B cell (primary cell): Measurements from ENCODE around the gene GGCT. TPM values are rescaled to one million over a fixed set of nuclear protein-coding genes. Genes with fewer than 3 reads are reported as not detected.

ENCODE experiments used
- ATAC-seq: fragments of 200-7000 bp; cut with Tn5 transposase; one replicate; pipeline ENCODE4 v1.10.0; 2021; ENCODE audit warnings: low read depth, mild to moderate bottlenecking, moderate number of reproducible peaks, moderate library complexity
- CTCF ChIA-PET: fragments of 350-600 bp; sonication (Branson Sonifier 250); formaldehyde crosslinking; loops from one replicate; lab custom pipeline; 2021; ENCODE audit warnings: antibody characterized with exemption, inconsistent platforms; lab: Charles Lee
- POLR2A ChIA-PET: fragments of 350-600 bp; sonication (Branson Sonifier 250); formaldehyde crosslinking; loops from one replicate; lab custom pipeline; 2021; ENCODE audit warnings: antibody characterized with exemption; lab: Charles Lee
- DNase-seq: peaks from one replicate; pipeline ENCODE4 v3.0.0; 2013
- H2AFZ ChIP-seq: 2 replicates; pipeline ENCODE4 v1.6.1; 2012; ENCODE audit warnings: mild to moderate bottlenecking, low read depth, low read length; ENCODE audit not compliant: insufficient read depth, poor library complexity, severe bottlenecking
- H3K27ac ChIP-seq, 2 donors: 1 replicate in 1 of 2; 2 replicates in 1 of 2; pipeline ENCODE4 v1.5.1; 2012 to 2013; ENCODE audit warnings: low read length in 2 of 2, mild to moderate bottlenecking in 2 of 2, moderate library complexity in 1 of 2
- H3K27me3 ChIP-seq, 4 experiments: fragments of 200-600 bp in 1 of 4; sonication (generic) in 1 of 4; replicated peaks in 1 of 4; 1 replicate in 2 of 4; 2 replicates in 2 of 4; pipeline versions ENCODE4 v1.6.1 to v1.7.0; 2013 to 2016; ENCODE audit warnings: low read length in 3 of 4, mild to moderate bottlenecking in 2 of 4, mixed read lengths in 1 of 4, moderate library complexity in 1 of 4; ENCODE audit not compliant: insufficient read depth in 4 of 4, control insufficient read depth in 3 of 4; ENCODE audit errors: control extremely low read depth in 1 of 4
- H3K36me3 ChIP-seq, 2 experiments: replicated peaks in 1 of 2; 1 replicate in 1 of 2; 2 replicates in 1 of 2; pipeline versions ENCODE4 v1.6.1 to v1.7.1; 2013; ENCODE audit warnings: low read length in 1 of 2; ENCODE audit not compliant: insufficient read depth in 2 of 2, control insufficient read depth in 1 of 2; ENCODE audit errors: control extremely low read depth in 1 of 2, extremely low read depth in 1 of 2
- H3K4me1 ChIP-seq, 2 donors: fragments of 200-600 bp in 1 of 2; sonication (generic) in 1 of 2; 1 replicate in 1 of 2; 2 replicates in 1 of 2; pipeline versions ENCODE4 v1.5.1 to v1.6.1; 2013 to 2017; ENCODE audit warnings: low read length in 2 of 2; ENCODE audit not compliant: control insufficient read depth in 2 of 2, insufficient read depth in 2 of 2
- H3K4me2 ChIP-seq: replicated peaks from 2 replicates; pipeline ENCODE3; 2012; ENCODE audit warnings: mild to moderate bottlenecking, low read depth, low read length; ENCODE audit not compliant: poor library complexity, severe bottlenecking
- H3K4me3 ChIP-seq, 5 experiments: fragments of 200-600 bp in 1 of 5; sonication (generic) in 1 of 5; 1 replicate in 3 of 5; 2 replicates in 2 of 5; pipeline versions ENCODE4 v1.5.1 to v1.7.0; 2011 to 2016; ENCODE audit warnings: low read length in 4 of 5, mild to moderate bottlenecking in 4 of 5, low read depth in 2 of 5, control low read depth in 1 of 5, moderate library complexity in 1 of 5; ENCODE audit not compliant: insufficient read depth in 1 of 5; ENCODE audit errors: control extremely low read depth in 1 of 5, extremely low read depth in 1 of 5
- H3K79me2 ChIP-seq: fragments of 200-600 bp; sonication (generic); one replicate; pipeline ENCODE4 v1.6.0; 2016; ENCODE audit warnings: low read length; ENCODE audit not compliant: control insufficient read depth, insufficient read depth
- H3K9ac ChIP-seq: fragments of 200-600 bp; sonication (generic); 2 replicates; pipeline ENCODE4 v1.6.1; 2017; ENCODE audit warnings: mild to moderate bottlenecking, low read length, moderate library complexity
- H3K9me3 ChIP-seq, 3 donors: one replicate each; pipeline versions ENCODE4 v1.6.1 to v1.7.1; 2013; ENCODE audit warnings: low read length in 2 of 3; ENCODE audit not compliant: control insufficient read depth in 2 of 3, insufficient read depth in 1 of 3; ENCODE audit errors: control extremely low read depth in 1 of 3
- H4K20me1 ChIP-seq: 2 replicates; pipeline ENCODE4 v1.6.0; 2012; ENCODE audit warnings: mild to moderate bottlenecking, low read length; ENCODE audit not compliant: insufficient read depth, control insufficient read depth, poor library complexity, severe bottlenecking
- H3K27ac Mint-ChIP-seq: one replicate; pipeline ENCODE4 v1.8.0; 2021; ENCODE audit warnings: mixed read lengths
- H3K27me3 Mint-ChIP-seq: one replicate; pipeline ENCODE4 v1.8.0; 2021; ENCODE audit warnings: mixed read lengths
- H3K4me1 Mint-ChIP-seq: one replicate; pipeline ENCODE4 v1.8.0; 2021; ENCODE audit warnings: mixed read lengths
- H3K4me3 Mint-ChIP-seq: one replicate; pipeline ENCODE4 v1.8.0; 2021; ENCODE audit warnings: mixed read lengths
- H3K9me3 Mint-ChIP-seq: one replicate; pipeline ENCODE4 v1.8.0; 2022; ENCODE audit warnings: mixed read lengths; ENCODE audit not compliant: insufficient read depth
- CTCF ChIP-seq: fragments of 200-600 bp; IDR thresholded peaks from one replicate; pipeline ENCODE4 v1.8.0; 2022; ENCODE audit warnings: antibody characterized with exemption, mild to moderate bottlenecking
- EZH2 ChIP-seq: IDR thresholded peaks from 2 replicates; pipeline ENCODE4 v1.6.1; 2012; ENCODE audit warnings: borderline replicate concordance, low read depth, mild to moderate bottlenecking, moderate library complexity, low read length; ENCODE audit not compliant: insufficient read depth, poor library complexity, severe bottlenecking
- WGBS: methylation state at CpG from one replicate; pipeline ENCODE4 v1.1.5; 2013; ENCODE audit warnings: missing lambda C conversion rate; ENCODE audit not compliant: insufficient coverage; 5-methylcytosine and 5-hydroxymethylcytosine counted together
- intact Hi-C: fragments of 100-400 bp; cut with micrococcal nuclease; formaldehyde crosslinking; loops from one replicate; pipeline ENCODE4 v1.10.0; 2022
- polyA plus RNA-seq: library from polyadenylated mRNA; depleted of rRNA; stranded (reverse); fragments of >200 nt; gene quantifications from 2 replicates; pipeline ENCODE4 v1.2.3, GENCODE V29; 2012
- total RNA-seq, 2 donors: library from RNA; stranded (reverse); fragments of 120-200 nt in 1 of 2; gene quantifications; 1 replicate in 1 of 2; 2 replicates in 1 of 2; pipeline versions ENCODE4 v1.2.3 to v1.2.4, GENCODE V29; 2013 to 2022

Gene GGCT
- total and polyA plus RNA-seq, 2 donors (not counting 1 experiment from before 2014, with no cell fraction given): 8.1 to 12.5 TPM

- ChIA-PET POLR2A (no interaction called here), CTCF (interaction anchor here (1.0 kb wide), 1 partner anchor 10 kb away, joined by 3 read pairs; no protein-coding TSS in a partner anchor)
- intact Hi-C loops: loop anchor here (10.0 kb wide), 1 partner anchor 449 kb away; the partner anchor contains the start of genes FKBP14 and PLEKHA8
- no peak overlapping the region for H2AFZ ChIP-seq
- Mint-ChIP-seq H3K27ac (peak overlapping the region; percentile 63), H3K27me3 (no peaks in the 10 kb centered on the region), H3K9me3 (no peaks in the 10 kb centered on the region), H3K4me1 (peaks cover 79% of the 10 kb centered on the region), H3K4me3 (no peak overlapping the region)
- no peak overlapping the region for H3K4me2 ChIP-seq
- H3K27ac ChIP-seq: no peak overlapping the region
- H3K79me2 ChIP-seq: peaks cover 92% of the 10 kb centered on the region
- no peak overlapping the region for H3K4me3 ChIP-seq
- no peak for ATAC-seq
- TF ChIP-seq EZH2 (no peak), CTCF (no peak)
- peaks cover 61 to 67% of the 10 kb centered on the region in 2 donors for H3K4me1 ChIP-seq
- no peak for DNase-seq
- peaks cover 0 to 4% (median 0%) of the 10 kb centered on the region in 3 donors for H3K9me3 ChIP-seq
- no CpG with 5 or more reads among the region's 1 CpG for WGBS
- H3K27me3 ChIP-seq: no peaks in the 10 kb centered on the region
- H4K20me1 ChIP-seq: no peaks in the 10 kb centered on the region
- peaks cover 7 to 18% of the 10 kb centered on the region in 2 experiments for H3K36me3 ChIP-seq
- no peak overlapping the region for H3K9ac ChIP-seq
Measured at GRCh38 chr7:30473903-30474302, 30.7 kb downstream of the GGCT start.
